GM21528 (cell line): ENCODE results near the gene AQP12B.

Experiments
- ATAC-seq: cut with Tn5 transposase; IDR thresholded peaks from one replicate; pipeline ENCODE4 v1.9.1; 2021; ENCODE audit warnings: mild to moderate bottlenecking, moderate library complexity; ENCODE audit not compliant: unreplicated experiment, low FRiP score

AQP12B gene

DNA sequence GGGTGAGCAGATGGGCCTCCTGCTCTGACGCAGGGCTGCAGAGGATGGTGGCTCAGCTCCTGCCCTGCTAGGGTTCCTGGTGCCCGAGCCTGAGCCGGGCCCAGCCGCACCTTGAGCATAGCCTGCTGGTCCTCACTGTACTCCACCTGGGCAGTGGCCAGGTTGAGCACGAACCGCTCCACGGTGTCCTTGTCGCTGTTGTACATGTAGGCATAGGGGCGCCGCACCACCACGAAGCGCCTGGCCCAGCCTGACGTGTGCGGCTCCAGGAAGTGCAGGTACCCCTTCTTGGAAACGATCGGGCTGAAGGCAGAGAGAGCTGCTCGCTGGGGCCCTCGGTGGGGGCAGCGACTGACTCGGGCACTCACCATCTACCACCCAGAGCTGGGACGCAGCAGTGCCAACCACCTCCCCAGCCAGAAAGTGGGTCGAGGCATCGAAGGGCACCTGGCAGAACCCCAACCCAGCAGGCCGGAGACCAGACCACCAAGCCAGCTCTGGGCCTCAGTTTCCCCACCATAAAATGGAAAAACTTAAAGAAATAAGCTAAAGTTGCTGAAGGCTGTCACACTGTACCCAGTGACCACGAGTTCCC is 36.3 kb upstream of the AQP12B start:
- no peak for ATAC-seq

DNA sequence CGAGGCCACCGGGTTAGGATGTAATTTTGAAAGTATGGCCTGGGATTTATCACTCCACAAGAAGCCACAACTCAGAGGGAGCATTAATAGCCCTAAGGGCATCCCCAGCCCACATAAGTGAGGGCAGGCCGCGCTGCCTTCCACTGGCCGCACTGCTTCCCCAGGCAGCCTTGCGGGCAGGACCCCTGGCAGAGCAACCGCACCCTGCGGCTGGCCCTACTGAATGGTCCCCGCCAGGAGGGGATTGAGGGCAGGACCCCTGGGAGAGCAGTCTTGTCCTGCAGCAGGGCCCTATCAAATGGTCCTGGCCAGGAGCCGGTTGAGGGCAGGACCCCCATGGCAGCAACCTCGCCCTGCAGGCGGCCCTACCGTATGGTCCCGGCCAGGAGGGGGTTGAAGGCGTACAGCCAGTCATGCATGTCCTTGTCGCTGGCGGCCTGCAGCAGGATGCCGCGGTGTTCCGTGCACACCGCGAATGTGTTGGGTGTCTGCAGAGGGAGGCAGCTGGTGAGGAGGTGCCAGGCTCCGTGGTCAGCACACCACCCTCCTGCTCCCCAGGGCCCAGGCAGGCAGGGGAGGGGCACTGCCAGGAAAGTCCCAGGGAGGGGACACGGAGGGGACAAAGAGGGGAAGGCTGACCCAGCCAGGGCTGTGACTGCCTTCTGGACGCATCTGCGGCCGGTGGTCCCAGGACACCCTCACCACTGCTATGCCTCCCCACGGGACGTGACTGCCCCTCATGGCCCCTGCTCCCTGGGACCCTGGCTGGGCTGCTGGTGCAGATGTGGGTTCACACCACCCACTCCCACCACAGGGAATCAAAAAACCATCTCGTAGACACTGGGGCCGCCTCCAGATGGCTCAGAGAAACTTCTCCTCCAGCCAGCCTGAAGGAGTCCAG is 35.2 kb upstream of the AQP12B start:
- ATAC-seq, result no peak

DNA sequence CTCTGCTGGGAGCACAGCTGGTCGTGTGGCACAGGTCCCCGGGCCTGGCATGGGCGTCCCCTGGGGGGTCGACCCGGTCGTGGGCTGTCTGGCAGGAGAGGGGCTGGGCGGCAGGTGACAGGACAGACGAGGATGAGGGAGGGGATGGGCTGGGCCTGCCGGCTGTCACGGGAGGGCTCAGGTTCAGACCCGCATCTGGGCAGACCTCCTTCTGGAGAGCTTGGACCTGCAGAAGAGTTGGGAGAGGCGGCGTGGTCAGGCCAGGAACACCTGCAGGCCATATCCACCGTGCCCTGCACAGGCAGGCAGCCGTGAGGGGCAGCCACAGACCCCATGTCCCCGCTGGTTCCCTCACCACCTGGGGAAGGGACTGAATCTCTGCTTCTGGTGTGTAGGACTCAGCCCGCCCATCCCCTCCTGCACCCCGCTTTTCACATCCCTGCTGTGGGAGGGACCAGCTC is 34.5 kb upstream of the AQP12B start:
- no peak for ATAC-seq

DNA sequence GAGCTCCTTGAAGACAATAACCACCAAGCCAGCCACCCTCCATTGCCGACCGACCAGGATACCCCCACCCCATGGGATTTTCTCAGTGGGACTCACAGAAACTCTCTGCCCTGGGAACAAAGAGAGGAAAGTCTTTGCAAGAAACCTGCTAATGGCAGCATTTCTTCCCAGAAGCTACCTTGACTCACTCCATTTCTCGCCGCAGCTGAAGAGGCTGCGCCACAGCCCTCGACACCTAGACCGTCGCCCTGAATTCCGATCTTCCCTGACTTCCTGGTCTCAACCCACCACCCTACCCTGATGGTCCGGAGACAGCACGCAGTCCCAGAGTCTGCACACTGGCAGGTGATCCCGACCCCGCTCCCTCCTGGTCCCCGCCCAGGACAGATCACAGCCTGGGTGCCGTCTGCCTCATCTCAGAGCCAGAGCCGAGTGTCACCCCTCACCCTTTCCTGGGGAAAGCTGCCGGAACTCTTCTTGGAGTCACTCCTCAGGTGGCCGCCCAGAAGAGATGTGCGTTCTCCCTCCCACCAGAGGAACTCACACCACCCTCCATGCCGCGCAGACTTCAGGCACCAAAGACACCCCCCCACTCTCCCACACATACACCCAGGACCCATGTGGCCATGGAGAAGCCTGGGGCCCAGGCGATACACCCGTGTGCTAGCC is 33.6 kb upstream of the AQP12B start:
- ATAC-seq, result no peak

DNA sequence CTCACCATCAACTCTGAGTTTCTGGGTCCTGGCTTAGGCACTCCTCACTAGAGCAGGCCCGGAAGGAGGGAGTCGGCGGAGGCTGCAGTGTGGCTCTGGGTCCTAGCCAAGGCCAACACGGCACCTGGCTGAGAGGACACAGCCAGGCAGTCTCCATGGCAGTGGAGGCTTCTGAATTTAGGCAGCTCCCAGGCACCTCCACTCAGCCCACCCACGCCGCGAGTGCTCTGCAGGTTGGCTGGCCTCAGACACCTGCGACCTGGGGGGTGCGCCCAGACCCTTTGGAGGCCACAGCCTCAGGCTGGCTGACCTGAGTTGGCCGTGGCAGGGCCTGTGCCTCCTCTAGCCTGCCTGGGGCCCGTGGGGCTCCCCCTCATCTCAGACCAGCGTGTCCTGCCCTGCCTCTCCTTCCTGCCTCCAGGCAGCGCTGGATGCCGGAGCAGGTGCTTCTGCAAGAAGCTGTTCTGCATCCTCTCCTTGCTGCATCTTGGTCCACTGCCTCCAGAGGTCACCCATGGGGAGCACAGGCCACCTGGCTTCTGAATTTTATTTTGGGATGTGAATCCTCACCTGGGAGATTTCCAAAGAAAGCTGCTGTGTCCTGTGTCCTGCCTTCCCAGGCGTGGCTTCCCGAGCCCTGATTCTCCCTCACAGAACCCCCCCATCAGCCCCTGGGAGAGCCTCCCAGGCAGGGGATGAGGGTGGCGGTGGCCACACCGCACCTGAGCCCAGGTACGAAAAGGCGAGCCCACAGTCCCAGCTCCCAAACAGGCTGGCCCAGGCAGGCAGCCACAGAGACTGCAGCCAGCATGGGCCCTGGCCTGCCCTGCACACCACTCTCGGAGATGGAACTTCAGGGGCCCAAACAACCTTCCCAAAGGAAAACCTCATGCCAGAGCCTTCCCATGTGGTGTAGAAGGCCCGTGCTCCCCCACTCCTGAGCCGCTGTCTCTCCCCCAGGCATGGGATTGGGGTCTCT is 32.4 kb upstream of the AQP12B start:
- no peak for ATAC-seq

DNA sequence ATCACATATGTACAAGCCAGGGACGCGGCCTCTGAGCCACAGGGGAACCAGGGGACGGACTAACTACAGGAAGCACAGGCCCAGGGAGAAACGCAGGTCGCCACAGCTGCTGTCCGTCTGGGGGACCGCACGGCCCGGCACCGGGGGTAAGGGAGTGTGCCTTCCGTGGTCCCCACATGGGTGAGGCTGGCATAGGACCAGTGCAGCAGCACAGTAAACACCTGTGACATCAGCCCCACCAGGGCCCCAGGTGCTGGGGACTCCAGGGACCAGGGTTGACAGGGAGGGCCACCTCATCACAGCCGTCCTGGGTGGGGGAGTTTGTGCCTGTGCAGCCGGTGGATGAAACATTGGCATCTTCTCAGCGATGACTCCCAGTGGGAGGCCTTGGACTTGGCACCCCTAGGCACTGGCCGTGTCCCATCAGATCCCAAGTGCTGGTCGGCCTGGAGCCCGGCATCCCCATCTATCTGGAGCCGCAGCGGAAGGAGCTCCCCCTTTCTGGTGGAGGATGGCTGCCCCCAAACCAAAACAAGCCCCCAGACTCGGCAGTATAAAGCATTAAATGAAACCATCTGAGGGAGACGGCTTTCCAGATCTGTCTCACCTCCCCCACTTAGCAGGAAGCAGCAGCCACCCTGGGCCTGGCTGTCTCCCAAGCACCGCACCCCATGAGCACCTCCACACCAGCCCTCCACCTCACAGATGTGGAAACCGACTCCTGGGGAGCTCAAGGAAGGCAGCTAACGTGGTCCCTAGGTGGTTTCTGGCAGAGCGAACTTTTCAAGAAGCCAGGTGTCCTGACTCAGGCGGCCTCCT is 31.5 kb upstream of the AQP12B start:
- ATAC-seq, result no peak

DNA sequence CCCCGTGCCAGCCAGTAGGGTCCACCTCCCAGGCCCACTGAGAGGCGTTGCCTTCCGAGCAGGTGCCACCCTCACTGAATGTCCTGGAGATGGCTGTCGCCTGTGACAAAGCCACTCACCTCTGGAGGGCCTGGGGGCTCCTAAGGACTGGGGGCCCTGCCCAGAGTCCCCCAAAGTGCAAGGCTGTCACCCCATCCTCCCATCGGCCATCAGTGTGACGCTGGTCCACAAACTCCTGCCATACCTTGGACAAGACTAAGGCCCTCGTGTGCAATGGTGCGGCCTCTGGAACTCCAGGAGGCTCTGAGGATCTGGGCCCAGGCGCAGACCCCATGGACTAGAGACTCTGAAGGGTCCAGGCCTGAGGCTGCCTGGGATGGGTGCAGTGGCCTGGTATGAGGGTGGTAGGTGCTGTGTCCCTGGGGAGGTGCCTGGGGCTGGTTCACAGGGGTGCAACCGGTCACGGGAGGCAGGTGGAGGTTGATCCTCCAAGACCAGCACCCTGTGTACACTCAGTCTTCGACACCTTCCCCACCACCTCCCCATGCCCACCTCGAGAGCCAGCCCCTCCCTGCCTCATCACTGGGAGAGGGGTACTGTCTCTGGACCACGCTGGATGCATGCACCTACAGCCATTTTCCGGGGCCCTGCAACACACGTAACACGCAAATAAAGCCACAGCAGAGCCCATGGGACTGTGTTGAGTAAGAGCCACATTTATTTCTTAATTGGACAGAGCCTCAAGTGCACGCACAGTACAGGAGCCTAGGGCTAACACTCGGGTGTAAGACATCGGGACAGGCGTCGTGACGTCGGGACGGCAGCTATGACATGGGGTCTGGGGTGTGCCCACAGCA is 30.6 kb upstream of the AQP12B start:
- no peak for ATAC-seq

DNA sequence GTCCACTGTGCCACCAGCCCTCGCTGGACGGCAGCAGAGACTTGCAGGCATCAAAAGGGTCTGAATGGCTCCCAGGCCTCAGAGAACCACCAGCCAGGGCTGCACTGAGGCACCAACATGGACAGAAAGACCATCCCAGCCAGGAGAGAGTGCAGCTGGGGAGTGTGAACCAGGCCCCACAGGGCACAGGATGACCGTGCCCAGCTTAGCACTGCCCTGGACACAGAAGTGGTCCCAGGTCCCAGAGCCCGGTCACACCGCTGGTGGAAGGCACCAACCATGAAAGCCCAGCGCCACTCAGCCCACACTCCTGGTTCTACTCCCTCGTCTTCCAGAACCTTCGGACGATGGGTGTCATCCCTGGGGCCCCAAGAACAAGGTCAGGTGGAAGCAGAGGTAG is 29.4 kb upstream of the AQP12B start:
- ATAC-seq, result no peak

DNA sequence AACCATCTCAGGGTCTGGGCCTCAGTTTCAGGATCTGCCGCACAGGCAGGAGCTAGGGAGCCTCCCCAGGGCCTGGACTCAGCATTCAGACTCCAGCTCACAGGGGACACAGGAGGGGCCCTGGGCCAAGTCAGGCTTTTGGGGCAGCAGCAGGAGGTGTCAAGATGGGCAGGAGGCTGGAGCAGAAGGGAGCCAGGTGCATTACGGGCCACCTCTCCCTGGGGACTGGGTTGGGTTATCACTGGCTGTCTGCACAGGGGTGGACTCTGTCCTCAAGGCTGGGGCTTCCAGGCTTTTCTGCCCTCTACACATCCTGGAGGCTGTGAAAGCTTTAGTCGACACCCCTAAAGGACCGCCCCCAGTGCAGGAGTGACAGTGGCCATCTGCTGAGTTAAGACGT is 29.0 kb upstream of the AQP12B start:
- ATAC-seq, result no peak

DNA sequence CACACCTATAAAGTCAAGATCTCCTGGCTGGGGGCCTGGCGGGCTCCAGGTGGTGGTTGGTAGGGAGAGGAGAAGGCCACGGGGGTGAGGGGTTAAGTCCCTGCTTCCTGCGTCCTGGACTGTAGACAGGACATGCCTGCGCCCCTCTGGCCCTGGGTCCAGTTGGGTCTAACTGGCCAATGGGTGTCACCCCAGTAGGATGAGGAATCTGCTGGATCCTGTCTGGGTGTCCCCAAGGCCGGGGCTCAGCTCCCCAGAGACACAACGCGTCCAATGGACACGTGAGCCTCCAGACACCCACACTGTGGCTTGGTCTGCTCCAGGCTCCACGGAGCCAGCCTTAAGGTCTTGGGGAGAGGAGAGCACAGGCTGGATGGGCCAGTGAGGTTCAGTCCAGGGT is 28.6 kb upstream of the AQP12B start:
- no peak for ATAC-seq

DNA sequence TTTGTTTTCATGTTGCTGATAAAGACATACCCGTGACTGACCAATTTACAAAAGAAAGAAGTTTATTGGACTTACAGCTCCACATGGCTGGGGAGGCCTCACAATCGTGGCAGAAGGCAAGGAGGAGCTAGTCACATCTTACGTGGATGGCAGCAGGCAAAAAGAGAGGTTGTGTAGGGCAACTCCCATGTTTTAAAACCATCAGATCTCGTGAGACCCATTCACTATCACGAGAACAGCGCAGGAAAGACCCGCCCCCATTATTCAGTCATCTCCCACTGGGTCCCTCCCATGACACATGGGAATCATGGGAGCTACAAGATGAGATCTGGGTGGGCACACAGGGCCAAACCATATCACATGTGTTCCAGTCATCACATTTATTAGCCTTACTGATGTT is 25.8 kb upstream of the AQP12B start:
- ATAC-seq, result no peak

DNA sequence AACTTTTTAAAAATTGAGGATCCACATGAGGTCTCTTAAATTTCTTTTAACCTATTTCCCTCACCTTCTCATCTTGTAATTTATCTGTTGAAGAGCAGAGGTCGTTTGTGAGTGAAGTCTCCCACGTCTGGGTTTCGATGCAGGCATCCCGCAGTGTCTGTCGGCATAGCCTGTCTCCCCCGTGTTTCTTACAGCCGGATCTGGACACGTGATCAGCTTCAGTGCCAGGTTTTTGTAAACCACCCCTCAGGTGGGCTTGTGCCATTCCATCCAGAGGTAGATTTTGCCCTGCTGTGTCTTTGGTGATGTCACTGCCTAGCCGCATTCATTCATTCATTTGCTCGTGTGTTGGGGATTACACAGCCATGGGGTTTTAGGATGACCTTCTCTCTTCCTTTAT is 25.1 kb upstream of the AQP12B start:
- ATAC-seq, result no peak

DNA sequence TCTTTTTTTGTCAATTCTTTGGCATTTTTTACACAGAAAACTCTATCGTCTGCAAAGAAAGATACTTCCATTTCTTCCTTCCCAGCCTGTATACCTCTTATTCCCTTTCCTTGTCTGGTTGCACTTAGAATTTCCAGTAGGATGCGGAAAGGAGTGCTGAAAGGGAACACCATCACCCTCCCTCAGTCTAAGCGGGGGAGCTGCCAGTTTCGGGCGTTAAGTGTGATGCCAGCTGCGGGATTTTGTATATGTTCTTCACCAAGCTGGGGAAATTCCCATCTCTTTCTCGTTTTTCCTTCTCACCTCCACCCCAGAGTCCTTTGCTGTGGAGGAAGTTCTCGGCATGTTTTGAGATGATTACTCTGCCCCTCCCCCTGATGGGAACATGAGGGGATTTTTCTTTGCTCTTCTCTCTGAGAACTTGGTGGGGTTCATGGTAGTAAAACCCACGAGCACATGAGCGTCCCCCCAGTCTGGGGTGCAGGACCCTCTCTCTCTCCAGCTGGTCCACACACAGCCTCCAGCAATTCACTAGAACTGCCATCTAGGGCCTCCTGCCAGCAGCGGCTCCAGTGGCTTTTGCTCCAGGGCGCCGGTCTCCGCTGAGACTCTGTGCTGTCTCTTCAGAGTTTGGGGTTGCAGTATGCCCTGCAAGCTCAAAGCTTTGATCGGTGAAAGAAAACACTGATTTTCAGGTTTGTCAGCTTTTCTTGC is 24.5 kb upstream of the AQP12B start:
- no peak for ATAC-seq

DNA sequence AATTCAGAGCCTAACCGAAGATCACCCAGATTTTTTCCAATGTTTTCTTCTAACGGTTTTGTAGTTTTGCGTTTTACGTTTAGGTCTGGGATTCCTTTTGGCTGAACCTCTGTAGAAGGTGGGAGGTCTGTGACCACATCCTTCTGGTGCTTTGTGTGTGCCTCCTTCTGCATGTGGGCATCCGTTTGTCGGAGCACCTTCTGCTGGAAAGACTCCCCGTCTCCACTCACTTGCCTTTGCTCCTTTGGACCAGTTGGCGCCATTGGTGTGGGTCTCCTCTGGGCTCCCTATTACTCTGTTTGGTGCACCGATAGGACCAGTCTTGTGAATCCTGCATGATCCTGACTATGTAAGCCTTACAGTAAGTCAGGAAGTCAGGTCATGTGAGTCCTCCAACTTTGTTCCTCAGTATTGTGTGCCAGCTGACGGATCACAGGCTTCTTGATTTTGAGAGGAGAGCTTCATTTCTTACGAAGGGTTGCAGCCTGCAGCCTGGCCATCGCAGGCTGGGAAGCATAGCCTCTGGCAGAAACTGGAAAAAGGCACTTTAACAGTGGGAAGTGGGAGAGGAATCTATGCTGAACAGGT is 22.6 kb upstream of the AQP12B start:
- no peak for ATAC-seq

DNA sequence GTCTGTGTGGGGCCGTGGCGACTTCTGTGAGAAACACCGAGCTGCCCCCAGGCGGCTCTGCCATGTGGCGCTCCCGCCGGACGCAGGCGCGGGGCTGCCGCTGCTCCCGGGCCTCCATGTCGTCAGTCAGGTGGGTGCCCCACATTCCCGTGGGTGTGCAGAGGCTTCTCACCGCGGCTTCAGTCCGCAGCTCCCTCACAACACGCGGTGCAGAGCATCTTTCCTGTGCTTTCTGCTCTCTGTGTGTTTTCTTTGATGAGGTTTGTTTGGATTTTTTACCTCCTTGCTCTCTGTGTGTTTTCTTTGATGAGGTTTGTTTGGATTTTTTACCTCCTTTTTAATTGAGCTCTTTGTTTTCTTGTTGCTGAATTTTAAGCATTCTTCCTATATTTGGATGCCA is 22.0 kb upstream of the AQP12B start:
- no peak for ATAC-seq

DNA sequence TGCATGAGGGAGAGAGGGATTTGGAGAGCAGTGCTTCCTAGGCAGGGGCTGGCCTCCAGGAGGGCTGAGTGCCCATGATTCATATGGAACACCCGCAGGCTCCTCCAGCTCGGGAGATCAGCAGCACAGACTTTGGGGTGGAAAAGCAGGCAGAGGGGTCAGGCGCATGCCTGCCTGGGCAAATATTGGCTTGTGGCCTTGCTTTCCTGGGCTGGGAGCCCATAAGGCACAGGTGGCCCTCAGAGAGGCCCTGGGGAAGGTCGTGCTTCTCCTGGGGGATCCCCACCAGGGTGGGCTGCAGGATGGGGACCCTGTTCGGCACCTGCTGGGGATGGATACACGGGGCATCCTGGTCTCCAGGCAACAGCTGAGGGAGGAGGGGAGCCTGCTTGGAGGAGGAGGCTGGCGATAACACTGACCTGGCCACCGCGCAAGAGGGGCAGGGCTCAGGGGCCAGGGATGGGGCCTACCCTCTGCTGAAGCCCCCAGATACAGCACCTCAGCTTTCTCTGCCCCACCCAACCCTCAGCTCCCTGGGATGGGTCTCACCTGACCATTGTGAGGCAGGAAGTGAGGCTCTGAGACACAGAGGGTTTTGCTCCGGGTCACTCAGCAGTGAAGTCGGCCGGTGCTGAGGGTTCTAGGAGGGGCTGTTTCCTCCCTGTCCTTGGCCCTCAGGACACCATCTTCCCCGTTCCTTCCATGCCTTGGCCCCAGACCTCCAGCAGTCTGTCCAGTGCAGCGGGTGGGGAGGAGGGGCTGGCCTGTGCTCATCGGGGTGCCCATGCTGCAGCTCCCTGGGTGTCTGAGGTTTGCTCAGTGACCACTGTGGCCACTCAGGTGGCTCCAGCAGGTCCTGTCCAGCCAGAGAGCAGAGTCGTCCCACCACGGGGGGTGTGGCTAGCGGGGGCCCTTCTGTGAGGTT is 21.0 kb upstream of the AQP12B start:
- ATAC-seq, result no peak

DNA sequence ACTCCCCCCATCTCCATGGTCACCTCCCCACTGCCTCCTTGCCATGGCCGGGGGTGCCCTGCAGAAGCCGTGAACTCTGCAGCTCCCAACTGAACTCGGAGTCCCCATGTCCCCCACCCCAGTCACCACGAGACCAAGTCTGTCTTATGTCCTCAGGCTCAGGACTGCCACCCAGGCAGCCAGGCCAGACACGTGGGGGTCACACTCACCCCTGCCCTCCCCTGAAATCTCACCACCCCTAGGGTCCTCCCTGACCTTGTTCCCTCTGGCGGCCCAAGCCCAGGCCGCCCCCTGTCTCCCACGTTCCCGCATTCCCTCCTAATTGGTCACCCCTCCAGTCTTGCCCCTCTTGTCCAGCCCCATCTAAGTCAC is 19.9 kb upstream of the AQP12B start:
- no peak for ATAC-seq
